HG02973 (cell line): ENCODE measurements around the gene SLC35B2.

Experiments
- ATAC-seq: cut with Tn5 transposase; IDR thresholded peaks from one replicate; pipeline ENCODE4 v1.9.1; 2021; ENCODE audit warnings: moderate library complexity; ENCODE audit not compliant: unreplicated experiment

SLC35B2 gene

DNA sequence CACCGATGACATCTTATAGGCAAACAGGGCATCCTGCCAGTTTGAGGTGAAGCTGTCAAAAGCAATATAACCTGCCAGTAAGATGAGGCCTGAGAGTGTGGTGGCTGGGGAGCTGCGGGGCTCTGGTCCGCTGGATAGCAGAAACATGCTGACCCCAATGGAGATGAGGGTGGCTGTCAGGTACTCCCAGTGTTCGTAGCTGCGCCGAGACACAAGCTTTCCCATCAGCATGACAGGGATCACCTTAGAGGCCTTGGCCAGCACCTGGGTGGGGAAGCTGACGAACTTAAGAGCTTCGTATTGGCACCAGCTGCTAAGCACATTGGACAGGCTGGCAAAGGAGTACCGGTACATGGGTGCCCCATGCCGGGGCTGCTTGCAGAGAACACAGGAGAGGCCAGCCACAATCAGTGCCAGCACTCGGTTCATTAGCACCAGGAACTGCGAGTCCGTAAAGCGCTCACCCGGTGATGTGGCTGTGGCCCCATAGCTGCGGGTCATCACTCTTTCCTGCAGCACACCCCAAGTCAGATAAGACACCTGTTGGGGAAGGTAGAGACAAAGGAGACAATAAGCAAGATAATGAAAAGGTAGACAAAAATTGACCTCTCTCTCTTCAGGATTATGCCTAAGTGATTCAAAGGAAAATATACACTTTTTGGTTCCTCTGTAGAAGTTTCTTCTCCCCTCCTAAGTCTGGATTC, 2.1 kb downstream of the SLC35B2 start:
- no peak for ATAC-seq

DNA sequence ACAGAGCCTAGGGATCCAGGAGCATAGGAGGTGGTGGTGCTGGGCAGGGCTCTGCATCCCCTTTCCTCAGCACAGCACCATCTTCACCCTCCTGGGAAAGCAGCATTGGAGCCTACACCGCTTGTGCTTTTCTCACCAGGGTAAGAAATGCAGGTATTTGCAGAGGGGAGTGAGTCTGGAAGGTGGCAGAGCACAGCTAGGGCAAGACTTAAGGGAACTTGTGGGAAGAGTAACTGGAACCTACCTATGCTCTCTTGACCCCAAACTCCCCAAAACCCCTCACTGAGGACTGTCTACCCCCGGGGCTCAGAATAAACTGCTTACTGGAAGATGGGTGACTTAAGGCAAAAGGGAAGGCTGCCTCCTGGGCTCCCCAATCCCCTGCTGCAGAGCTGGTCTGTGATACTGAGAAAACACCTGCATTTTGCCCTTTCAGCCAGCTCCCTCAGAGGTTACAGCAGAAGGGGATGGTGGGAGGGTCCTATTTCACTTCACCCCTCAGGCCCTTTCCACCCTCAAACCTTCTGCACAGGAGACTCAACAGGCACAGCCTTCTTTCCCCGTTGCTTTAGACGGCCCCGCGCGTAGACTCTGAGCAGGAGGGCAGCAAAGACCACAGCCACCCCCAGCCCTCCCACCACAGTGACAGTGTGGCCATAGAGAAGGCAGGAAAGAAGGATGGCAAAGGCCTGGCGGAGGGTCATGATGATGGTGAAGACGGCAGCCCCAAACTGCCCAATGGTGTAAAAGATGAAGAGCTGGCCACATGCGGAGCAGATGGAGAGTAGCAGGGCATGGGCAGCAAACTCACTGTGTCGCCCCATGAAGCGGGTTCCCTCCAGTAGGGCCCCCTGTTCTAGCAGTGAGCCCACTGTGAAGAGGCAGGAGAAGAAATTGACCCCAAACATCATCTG, 2.9 kb downstream of the SLC35B2 start:
- ATAC-seq: no peak

DNA sequence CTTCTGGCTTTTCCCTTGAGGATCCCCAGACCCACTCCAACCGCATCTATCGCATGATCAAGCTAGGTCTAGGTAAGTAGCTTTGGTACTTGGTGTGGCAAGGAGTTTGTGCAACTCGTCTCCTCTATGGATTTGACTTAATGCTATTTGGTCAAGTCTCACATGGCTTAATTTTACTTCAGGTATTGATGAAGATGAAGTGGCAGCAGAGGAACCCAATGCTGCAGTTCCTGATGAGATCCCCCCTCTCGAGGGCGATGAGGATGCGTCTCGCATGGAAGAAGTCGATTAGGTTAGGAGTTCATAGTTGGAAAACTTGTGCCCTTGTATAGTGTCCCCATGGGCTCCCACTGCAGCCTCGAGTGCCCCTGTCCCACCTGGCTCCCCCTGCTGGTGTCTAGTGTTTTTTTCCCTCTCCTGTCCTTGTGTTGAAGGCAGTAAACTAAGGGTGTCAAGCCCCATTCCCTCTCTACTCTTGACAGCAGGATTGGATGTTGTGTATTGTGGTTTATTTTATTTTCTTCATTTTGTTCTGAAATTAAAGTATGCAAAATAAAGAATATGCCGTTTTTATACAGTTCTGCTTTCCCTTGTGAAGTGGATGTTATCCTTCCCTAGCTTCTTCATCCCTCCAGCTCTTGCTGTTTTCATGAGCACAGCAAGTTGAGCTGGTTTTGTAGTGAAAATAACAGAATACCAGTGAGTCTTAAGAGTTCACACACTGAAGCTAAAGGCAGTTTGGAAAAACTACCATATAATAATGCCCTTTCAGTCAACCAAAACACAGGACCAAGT, 3.8 kb downstream of the SLC35B2 start:
- no peak for ATAC-seq

DNA sequence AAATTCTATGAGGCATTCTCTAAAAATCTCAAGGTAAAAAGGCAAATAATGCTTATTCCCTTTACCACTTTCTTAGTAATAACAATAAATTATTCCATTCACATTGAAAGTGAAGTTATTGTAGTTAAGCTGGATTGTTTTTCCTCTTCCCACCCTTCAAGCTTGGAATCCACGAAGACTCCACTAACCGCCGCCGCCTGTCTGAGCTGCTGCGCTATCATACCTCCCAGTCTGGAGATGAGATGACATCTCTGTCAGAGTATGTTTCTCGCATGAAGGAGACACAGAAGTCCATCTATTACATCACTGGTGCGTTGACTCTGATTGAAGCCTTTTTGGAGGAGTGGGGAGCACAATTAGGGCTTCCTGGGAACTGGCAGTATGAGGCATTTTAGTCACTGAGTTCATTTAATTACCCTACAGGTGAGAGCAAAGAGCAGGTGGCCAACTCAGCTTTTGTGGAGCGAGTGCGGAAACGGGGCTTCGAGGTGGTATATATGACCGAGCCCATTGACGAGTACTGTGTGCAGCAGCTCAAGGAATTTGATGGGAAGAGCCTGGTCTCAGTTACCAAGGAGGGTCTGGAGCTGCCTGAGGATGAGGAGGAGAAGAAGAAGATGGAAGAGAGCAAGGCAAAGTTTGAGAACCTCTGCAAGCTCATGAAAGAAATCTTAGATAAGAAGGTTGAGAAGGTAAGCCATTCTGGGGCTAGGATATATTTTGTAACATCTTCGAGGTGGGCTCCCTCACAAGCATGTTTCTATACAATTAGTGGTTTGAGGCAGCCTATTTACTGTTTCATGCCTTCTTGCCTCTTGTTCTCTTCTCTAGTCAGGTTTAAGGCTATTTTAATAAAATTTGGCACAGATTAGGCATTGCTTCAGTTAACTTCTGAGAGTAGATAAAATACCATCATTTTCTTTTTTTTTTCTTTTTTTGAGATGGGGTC, 5.5 kb downstream of the SLC35B2 start:
- no peak for ATAC-seq

DNA sequence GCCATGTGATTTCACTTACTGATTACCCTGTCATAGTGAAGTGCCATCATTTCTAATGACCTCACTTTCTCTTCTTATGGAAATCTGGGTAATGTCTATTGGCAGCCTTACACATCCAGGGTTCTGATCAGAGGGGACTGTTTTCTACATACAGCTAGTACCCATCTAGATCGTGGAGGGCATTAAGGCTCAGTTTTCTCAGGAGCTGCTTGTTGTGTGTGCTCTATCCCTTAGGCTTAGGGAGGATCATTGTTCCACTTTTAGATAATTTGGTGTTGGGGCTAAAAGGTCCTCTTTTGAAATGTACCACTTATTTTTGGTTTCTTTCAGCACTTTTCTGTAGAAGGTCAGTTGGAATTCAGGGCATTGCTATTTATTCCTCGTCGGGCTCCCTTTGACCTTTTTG, 6.6 kb downstream of the SLC35B2 start:
- no peak for ATAC-seq

DNA sequence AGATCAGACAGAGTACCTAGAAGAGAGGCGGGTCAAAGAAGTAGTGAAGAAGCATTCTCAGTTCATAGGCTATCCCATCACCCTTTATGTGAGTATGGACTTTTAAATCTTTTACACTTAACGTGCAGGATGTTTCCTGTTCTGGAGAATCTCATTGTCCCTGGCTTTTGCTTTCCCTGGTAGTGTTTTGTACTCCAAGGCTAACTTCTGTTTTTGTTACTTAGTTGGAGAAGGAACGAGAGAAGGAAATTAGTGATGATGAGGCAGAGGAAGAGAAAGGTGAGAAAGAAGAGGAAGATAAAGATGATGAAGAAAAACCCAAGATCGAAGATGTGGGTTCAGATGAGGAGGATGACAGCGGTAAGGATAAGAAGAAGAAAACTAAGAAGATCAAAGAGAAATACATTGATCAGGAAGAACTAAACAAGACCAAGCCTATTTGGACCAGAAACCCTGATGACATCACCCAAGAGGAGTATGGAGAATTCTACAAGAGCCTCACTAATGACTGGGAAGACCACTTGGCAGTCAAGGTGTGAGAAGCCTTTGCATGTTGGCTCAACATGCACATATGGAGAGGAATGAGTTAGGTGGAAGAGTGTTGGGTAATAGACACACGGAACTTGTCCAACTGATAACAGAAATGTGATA, 7.1 kb downstream of the SLC35B2 start:
- ATAC-seq: no peak

DNA sequence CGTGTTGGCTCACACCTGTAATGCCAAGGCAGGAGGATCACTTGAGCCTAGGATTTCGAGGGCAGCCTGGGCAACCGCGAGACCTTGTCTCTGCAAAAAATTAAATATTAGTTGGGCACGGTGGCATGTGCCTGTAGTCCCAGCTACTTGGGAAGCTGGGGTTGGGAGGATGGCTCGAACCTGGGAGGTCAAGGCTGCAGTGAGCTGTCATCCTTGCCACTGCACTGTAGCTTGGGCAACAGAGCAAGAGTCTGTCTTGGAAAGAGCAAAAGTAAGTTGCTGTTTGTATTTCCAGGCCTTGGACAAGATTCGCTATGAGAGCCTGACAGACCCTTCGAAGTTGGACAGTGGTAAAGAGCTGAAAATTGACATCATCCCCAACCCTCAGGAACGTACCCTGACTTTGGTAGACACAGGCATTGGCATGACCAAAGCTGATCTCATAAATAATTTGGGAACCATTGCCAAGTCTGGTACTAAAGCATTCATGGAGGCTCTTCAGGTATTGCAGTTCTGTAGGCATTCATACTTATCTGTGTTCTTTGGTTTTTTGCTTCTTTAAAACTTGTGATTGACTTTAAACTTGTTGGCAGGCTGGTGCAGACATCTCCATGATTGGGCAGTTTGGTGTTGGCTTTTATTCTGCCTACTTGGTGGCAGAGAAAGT, 8.1 kb downstream of the SLC35B2 start:
- ATAC-seq: no peak

DNA sequence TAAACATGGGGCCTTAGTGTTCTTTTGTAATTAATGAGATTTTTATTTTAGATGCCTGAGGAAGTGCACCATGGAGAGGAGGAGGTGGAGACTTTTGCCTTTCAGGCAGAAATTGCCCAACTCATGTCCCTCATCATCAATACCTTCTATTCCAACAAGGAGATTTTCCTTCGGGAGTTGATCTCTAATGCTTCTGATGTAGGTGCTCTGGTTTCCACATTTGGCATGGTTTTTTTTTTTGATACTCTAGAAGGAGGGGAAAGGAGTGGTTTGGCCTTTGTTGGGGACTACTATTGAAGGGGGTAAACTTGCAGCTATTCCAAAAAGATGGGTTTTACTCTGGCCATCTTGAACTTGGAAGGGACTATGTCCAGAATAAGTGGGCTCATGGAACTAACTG, 8.7 kb downstream of the SLC35B2 start:
- no peak for ATAC-seq

DNA sequence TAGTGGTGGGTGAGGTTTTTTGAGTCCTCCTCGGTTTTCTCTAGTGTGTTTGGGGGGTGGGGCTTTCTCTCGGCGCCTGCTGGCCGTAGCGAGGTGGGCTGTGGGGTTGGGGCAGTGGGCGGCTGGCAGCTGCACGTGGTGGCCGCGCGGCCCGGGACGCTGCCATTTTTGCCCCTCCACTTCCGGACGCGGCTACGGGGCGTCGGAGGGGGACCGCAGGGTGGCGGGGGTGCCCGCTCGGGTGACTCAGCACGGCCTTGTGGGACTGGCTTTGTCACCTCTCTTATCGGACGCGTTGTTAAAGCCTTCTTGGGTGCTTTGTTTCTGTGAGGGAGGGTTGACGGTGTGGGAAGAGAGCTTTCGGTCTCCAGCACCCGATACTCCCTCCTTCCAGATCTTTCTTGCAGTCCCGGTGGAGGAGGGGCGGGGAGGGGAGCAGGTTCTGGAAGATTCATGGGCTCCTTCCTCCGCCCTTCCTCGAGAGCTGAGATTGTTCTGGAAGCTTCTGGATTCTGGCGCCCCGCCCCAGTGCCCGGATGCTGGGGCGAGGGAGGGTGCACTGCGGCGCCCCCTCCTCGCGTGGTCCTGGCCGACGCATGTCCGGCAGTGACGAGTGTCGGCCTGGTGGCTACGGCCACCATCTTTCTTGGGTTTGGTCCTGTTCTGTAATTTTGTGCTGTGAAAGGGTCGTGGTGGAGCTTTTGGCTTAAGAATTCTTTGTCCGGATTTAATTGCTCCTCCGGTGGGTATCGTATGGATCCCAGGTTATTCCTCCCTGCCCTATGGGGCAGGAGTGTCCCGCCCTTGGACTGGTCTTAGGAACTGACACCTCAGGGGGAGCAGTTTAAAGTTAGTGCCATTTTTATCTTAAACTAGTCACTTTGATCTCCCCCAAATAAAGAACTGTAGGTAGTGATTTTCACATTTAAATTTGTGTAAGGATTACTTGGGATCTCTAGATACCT, 9.7 kb downstream of the SLC35B2 start:
- peak; percentile 27 for ATAC-seq

DNA sequence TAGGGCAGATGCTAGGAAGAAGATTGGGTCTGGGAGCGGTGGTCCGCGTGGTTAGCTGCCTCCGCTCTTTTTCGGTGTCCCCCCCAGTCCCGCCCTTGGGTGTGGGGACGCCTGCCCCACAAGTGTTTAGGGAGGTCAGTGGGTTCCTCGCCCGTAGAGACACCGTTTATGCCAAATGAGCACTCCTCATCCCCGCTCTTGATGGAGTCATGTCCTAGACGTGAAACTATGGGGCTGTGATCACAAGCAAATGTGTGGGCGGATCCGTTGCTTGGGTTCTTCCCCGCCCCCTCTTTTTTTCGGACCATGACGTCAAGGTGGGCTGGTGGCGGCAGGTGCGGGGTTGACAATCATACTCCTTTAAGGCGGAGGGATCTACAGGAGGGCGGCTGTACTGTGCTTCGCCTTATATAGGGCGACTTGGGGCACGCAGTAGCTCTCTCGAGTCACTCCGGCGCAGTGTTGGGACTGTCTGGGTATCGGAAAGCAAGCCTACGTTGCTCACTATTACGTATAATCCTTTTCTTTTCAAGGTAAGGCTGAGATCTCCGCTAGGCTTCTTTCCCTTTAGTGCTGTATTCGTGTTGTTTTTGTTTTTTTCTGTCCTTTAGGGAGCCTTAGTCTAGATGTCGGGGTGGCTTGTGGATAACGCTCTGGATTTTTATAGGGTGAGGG, 10.5 kb downstream of the SLC35B2 start, which contains the start of gene HSP90AB1:
HSP90AB1 (plus strand) TSS at position 439 of the 675 bp plus-strand sequence. CDS start 1,529 bp downstream, outside the sequence.
- peak; percentile 55 for ATAC-seq

DNA sequence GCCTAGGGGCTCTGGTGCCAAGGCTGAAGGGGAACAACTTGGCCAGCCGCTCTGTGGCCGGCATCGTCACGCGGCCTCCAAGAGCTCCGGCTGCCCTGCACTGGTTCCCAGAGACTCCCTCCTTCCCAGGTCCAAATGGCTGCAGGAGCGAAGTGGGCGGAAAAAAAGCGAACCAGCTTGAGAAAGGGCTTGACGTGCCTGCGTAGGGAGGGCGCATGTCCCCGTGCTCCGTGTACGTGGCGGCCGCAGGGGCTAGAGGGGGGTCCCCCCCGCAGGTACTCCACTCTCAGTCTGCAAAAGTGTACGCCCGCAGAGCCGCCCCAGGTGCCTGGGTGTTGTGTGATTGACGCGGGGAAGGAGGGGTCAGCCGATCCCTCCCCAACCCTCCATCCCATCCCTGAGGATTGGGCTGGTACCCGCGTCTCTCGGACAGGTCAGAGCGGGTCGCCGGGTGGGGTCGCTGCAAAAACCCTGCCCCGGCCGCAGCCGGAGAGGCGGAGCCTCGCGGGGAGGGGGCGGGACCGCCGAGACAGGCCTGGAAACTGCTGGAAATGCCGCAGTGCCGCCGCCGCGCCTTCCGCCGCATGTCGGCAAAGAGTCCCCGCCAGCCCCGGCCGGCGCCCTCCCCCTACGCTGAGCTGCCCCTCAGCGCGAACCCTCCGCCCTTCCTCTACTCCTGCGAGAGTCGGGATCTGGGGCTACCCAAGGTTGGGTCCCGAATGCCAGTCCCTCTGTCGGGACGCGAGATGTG, 11.2 kb downstream of the SLC35B2 start:
- ATAC-seq: peak; percentile 38

DNA sequence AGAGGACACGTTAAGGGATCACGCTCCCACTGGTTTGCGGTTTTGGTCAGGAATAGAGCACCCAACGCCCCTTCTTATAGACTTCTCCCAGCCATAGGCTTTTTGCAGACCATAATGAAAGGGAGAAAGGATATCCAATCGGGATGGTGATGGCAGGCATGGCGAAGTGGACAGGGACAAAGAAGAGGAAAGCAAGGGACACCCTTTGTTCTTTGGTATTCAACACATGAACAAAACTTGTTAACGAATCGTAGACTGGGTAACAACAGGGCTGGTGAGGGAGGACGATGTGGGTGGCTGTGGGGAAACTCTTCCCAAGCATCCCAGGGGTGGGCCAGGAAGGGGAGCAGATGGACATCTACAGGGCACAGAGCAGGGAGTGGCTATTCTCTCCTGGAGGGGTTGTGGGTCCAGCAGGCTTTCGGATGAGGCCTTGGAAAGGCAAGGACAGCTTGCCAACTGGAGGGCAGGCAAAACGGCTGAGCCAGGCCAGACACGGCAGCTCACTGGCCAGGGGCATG, 11.9 kb downstream of the SLC35B2 start:
- ATAC-seq: no peak

DNA sequence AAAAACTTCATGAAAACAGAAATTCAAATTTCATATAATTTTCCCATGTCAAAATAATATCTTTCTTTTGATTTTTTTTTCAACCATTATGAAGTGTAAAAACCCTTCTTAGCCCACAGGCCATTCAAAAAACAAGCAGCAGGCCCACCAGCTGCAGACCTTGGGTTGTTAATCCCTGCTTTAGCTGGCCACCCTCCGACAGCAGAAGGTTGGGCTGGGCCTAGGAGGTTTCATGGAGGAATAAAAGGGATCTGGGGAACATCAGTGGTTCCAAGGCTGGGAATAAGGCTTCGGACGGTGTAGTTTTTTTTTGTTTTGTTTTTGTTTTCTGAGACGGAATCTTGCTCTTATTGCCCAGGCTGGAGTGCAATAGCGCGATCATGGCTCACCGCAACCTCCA, 14.0 kb downstream of the SLC35B2 start:
- ATAC-seq: no peak

DNA sequence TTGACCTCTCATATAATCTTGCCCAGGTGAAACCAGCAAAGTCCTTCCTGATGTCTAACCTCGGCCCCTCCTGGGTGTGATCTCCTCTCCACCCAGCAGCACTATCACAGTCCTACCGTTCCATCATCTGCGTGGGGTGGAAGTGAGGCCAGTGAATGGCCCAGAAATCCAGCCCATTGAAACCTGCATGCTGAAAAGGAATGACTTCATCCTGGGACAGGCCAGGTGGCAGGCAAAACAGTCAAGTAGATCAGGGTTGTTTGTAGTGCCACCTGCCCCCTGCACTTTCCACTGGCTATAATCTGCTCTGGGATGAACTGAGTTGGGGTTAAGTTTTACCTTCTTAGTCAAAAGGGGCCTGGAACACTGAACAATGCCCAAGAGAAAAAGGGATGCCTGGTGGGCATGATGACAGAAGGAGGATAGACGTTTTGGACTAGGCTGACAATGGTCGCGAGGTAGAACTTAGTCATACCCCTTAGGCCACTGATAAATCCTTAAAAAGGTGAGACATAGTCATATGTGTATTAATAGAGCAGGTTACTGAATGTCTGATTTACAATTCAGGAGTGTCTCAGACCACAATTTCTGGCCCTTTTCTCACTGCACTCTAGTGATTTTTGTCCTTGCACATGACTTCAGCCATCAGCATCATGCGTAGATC, 18.5 kb downstream of the SLC35B2 start:
- no peak for ATAC-seq

DNA sequence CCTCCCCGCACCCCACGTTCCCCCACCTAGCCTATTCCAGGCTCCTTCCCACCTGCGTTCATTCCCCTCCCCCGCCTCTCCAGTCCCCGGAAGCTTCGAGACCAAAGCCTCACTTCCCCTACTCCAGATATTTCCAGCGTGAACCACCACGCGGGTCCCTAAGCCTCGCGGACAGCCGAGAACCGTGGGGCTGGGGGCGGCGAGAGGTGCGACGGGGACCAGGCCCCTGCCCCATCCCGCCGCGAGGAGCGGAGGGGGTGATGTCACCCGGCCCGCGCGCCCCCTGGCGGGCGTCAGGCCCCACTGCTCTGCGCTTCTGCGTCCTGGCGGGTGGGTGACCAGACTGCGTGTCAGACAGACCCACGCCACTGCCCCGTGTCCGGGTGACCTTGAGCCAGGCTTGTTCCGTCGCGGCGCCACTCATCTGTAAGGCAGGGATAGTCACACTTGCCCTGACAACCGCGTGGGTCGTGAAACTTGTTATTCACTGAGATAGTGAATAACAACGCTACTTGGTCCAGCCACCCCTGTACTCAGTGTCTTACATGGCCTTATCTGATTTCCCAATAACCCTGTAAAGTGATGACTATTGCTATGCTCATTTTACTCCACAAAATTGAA, 19.4 kb downstream of the SLC35B2 start:
- peak; percentile 64 for ATAC-seq
